ENCODE results near the gene FAM168B.

FAM168B gene

DNA sequence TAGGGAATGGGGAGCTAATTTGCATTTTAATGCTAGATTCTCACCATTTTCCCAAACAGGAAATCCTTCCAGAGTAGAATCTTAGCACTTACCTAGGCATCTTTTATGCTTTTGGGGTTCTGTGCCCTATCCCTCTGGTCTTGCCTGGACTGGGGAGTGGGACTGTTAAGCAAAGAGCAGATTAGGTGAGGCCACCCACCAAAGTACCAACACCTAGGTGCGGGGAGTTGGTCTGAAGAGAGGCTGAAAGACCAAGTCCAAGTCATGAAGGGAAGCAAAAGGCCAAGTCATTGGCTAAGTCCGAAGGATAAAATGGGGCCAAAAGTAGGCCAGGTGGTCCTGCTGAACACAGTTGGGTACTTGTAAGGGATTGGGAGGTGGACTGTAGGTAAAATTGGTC, 86.7 kb downstream of the FAM168B start:
- H3K4me3 ChIP-seq (ENCODE audit: insufficient read depth, low read depth, low read length, poor library complexity, severe bottlenecking): no peak overlapping the region
- no peak overlapping the region for H3K27ac ChIP-seq (ENCODE audit: insufficient read depth, low read length, poor library complexity, severe bottlenecking)
- H3K9me3 ChIP-seq (ENCODE audit: control insufficient read depth, low read length): no peaks in the 10 kb centered on the region
- no peaks in the 10 kb centered on the region for H3K4me1 ChIP-seq (ENCODE audit: control insufficient read depth, insufficient read depth, low read length, poor library complexity, severe bottlenecking)
- DNase-seq: no peak
- H3K36me3 ChIP-seq (ENCODE audit: control insufficient read depth, insufficient read depth, low read length): no peaks in the 10 kb centered on the region
- H3K27me3 ChIP-seq (replicated peaks; ENCODE audit: control insufficient read depth, insufficient read depth, low read length, poor library complexity, severe bottlenecking): no peaks in the 10 kb centered on the region

DNA sequence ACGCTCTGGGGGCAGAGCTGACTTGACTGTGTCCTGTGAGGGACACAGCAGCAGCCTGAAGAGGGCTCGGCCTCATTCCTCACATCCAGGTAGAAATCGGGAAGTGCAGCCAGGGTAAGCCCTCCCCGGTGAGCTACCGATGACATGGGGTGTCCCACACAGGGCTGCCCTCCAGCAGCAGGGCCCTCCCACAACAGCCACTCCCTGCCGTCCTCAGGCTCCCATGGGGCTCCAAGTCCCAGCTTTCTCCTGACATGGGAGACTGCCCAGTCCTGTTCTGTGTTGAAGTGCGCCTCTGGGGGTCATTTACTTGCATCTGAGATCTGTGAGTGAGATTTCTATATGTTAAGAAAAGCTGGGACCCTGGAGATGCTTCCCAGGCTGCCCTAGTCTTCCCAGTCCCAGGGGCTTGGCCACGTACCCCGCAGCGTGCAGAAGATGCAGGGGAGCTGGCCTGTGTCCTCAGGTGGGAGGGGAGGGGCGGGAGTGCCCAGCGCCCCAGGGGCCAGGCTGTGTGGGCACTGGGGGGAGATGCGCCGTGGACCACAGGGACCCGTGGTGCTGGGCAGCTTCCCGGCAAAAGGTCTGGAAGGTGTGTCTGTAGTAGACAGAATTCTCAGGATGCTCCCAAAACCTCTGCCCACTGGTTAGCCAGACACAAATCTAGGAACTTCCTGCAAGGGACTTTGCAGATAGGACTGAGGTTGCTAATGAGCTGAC, 87.9 kb downstream of the FAM168B start:
- Histone ChIP-seq H3K4me1 (ENCODE audit: control insufficient read depth, insufficient read depth, low read length, poor library complexity, severe bottlenecking) (no peaks in the 10 kb centered on the region), H3K36me3 (ENCODE audit: control insufficient read depth, insufficient read depth, low read length) (no peaks in the 10 kb centered on the region), H3K27ac (ENCODE audit: insufficient read depth, low read length, poor library complexity, severe bottlenecking) (no peak overlapping the region), H3K4me3 (ENCODE audit: insufficient read depth, low read depth, low read length, poor library complexity, severe bottlenecking) (no peak overlapping the region), H3K27me3 (replicated peaks; ENCODE audit: control insufficient read depth, insufficient read depth, low read length, poor library complexity, severe bottlenecking) (no peaks in the 10 kb centered on the region), H3K9me3 (ENCODE audit: control insufficient read depth, low read length) (no peaks in the 10 kb centered on the region)
- no peak for DNase-seq

DNA sequence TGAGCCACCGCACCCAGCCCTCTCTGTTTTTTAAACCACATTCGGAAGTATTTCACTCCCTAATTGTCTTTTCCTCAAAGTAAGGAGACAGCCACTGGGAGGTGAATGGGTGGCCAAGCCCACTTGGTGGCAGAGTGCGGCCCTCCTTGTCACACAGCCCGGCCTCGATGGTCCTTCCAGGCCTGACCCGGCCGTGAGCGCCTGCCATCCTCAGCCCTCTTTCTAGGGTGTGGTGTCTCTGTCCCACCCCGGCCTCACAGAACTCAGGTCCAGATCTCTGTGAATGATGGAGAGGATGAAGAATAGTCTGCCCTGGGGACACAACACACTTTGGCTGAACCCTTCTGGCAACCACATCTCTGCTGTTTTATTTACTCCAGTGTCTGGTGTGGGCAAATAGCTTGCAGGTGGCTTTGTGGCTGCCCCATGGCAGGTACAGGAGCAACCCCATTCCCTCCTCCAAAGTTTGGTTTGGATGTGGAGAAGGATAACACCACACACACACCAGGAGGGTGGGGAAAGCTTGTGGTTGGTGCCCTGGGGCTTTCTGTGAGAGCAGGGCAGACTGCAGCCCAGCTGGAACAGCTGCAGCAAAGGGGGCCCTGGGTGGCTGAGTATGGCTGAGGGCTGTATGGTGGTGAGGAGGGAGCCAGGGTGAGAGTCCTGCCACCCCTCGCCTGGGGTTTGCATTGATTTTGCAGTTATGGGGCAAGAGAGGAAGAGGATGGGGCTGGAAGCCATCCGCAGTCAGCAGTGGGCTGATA, 88.6 kb downstream of the FAM168B start:
- Histone ChIP-seq H3K27ac (ENCODE audit: insufficient read depth, low read length, poor library complexity, severe bottlenecking) (no peak overlapping the region), H3K36me3 (ENCODE audit: control insufficient read depth, insufficient read depth, low read length) (no peaks in the 10 kb centered on the region), H3K4me3 (ENCODE audit: insufficient read depth, low read depth, low read length, poor library complexity, severe bottlenecking) (no peak overlapping the region), H3K9me3 (ENCODE audit: control insufficient read depth, low read length) (no peaks in the 10 kb centered on the region), H3K27me3 (replicated peaks; ENCODE audit: control insufficient read depth, insufficient read depth, low read length, poor library complexity, severe bottlenecking) (no peaks in the 10 kb centered on the region), H3K4me1 (ENCODE audit: control insufficient read depth, insufficient read depth, low read length, poor library complexity, severe bottlenecking) (no peaks in the 10 kb centered on the region)
- DNase-seq: no peak

DNA sequence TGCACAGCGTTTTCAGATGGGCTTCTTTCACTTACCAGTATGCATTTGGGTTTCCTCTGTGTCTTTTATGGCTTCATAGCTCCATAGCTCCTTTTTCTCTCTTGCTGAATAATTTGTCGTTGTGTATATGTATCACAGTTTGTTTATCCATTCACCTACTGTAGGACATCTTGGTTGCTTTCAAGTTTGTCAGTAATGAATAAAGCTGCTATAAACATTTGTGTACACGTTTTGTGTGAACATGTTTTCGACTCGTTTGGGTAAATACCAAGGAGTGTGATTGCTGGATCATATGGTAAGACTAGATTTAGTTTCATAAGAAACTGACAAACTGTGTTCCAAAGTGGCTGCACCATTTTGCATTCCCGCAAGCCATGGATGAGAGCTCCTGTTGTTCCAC, 94.7 kb downstream of the FAM168B start:
- DNase-seq: no peak
- Histone ChIP-seq H3K27ac (ENCODE audit: insufficient read depth, low read length, poor library complexity, severe bottlenecking) (no peak overlapping the region), H3K27me3 (replicated peaks; ENCODE audit: control insufficient read depth, insufficient read depth, low read length, poor library complexity, severe bottlenecking) (no peaks in the 10 kb centered on the region), H3K4me3 (ENCODE audit: insufficient read depth, low read depth, low read length, poor library complexity, severe bottlenecking) (no peak overlapping the region), H3K4me1 (ENCODE audit: control insufficient read depth, insufficient read depth, low read length, poor library complexity, severe bottlenecking) (no peaks in the 10 kb centered on the region), H3K36me3 (ENCODE audit: control insufficient read depth, insufficient read depth, low read length) (no peaks in the 10 kb centered on the region), H3K9me3 (ENCODE audit: control insufficient read depth, low read length) (no peaks in the 10 kb centered on the region)

Data from effector memory CD4-positive, alpha-beta T cell (primary cell).